ENCODE measurements around the gene FBXW5. TPM values are rescaled to one million over a fixed set of nuclear protein-coding genes. Genes with fewer than 3 reads are reported as not detected.

The FBXW5 gene
- total RNA-seq, 1 experiment from 2014 or later: 88.0 TPM

GRCh38 chr9:136922540-136922939, 22.0 kb downstream of the FBXW5 start:
- no TSS peak for BruUV-seq (replicated peaks)
- RAD21 ChIA-PET (ENCODE audit: low non-redundant PET in 1 of 2, low total read pairs in 2 of 2, uncharacterized antibody in 2 of 2, unreplicated experiment in 2 of 2): no interaction called here
- no peaks in the 10 kb centered on the region for H3K4me1 ChIP-seq (ENCODE audit: control insufficient read depth in 1 of 2, insufficient read depth in 2 of 2, low read length in 2 of 2)
- H3K9me3 ChIP-seq (ENCODE audit: control insufficient read depth in 1 of 2, insufficient read depth in 1 of 2, low read depth in 1 of 2, low read length in 2 of 2): no peaks in the 10 kb centered on the region
- H3K27ac ChIP-seq (ENCODE audit: low read depth, low read length): no peak overlapping the region
- H3K36me3 ChIP-seq (ENCODE audit: control insufficient read depth in 1 of 2, insufficient read depth in 2 of 2, low read length in 2 of 2): peaks cover 12 to 35% of the 10 kb centered on the region in 2 experiments; a peak in 3 of 4 replicates
- intact Hi-C loops (cut with micrococcal nuclease): no loop called here
- H3K9me2 ChIP-seq (ENCODE audit: insufficient read depth): no peaks in the 10 kb centered on the region
- POLR2A ChIA-PET: no interaction called here
- TF ChIP-seq MAX (IDR thresholded peaks at IDR 0.05): no peak
- TF ChIP-seq, protein P1, sequence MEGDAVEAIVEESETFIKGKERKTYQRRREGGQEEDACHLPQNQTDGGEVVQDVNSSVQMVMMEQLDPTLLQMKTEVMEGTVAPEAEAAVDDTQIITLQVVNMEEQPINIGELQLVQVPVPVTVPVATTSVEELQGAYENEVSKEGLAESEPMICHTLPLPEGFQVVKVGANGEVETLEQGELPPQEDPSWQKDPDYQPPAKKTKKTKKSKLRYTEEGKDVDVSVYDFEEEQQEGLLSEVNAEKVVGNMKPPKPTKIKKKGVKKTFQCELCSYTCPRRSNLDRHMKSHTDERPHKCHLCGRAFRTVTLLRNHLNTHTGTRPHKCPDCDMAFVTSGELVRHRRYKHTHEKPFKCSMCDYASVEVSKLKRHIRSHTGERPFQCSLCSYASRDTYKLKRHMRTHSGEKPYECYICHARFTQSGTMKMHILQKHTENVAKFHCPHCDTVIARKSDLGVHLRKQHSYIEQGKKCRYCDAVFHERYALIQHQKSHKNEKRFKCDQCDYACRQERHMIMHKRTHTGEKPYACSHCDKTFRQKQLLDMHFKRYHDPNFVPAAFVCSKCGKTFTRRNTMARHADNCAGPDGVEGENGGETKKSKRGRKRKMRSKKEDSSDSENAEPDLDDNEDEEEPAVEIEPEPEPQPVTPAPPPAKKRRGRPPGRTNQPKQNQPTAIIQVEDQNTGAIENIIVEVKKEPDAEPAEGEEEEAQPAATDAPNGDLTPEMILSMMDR (IDR thresholded peaks at IDR 0.05 in 2 of 3, conservative IDR thresholded peaks at IDR 0.05 in 1 of 3; ENCODE audit: borderline replicate concordance in 1 of 3, insufficient read depth in 1 of 3, low read depth in 2 of 3, low read length in 2 of 3): no peak
- no peak for TF ChIP-seq SP1 (IDR thresholded peaks at IDR 0.05; ENCODE audit: low read depth)
- no peak for TF ChIP-seq CEBPB (IDR thresholded peaks at IDR 0.05; ENCODE audit: low read depth)
- TF ChIP-seq, protein P2, sequence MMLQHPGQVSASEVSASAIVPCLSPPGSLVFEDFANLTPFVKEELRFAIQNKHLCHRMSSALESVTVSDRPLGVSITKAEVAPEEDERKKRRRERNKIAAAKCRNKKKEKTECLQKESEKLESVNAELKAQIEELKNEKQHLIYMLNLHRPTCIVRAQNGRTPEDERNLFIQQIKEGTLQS (IDR thresholded peaks at IDR 0.05): no peak
- TF ChIP-seq POLR2AphosphoS5 (IDR thresholded peaks at IDR 0.05; ENCODE audit: low read depth, low read length): no peak
- TF ChIP-seq TCF7L2 (IDR thresholded peaks at IDR 0.05; ENCODE audit: borderline replicate concordance, extremely low read depth, insufficient read depth, insufficient read length): no peak
- TF ChIP-seq SRF (IDR thresholded peaks at IDR 0.05; ENCODE audit: low read depth): no peak
- TF ChIP-seq RAD21 (IDR thresholded peaks at IDR 0.05; ENCODE audit: low read depth): no peak
- no peak for TF ChIP-seq EGR1 (IDR thresholded peaks at IDR 0.05; ENCODE audit: low read depth)
- no peak for TF ChIP-seq SIN3A (IDR thresholded peaks at IDR 0.05; ENCODE audit: low read depth)
- no peak for TF ChIP-seq EZH2 (IDR thresholded peaks at IDR 0.05)
- TF ChIP-seq ELF1 (IDR thresholded peaks at IDR 0.05; ENCODE audit: borderline replicate concordance, low read depth): no peak
- no peaks in the 10 kb centered on the region for H4K20me1 ChIP-seq (ENCODE audit: insufficient read depth)
- DNase-seq (ENCODE audit: low read depth, low spot score) (no peak), ATAC-seq (no peak)
- H2AFZ ChIP-seq (ENCODE audit: low read depth, low read length, poor library complexity, severe bottlenecking): no peak overlapping the region
- no peak overlapping the region for H3K4me2 ChIP-seq (ENCODE audit: low read length)
- no peak overlapping the region for H3K4me3 ChIP-seq (replicated peaks in 1 of 2; ENCODE audit: low read depth in 1 of 2, low read length in 2 of 2)
- no peak overlapping the region for H3K9ac ChIP-seq (ENCODE audit: low read length)
- H3K27me3 ChIP-seq (ENCODE audit: insufficient read depth, low read length): no peaks in the 10 kb centered on the region
- H3K79me2 ChIP-seq (ENCODE audit: insufficient read depth, low read length): no peaks in the 10 kb centered on the region
- CTCF ChIA-PET: no interaction called here

All from HCT116 (cell line).